GM12878 (cell line): ENCODE data around the gene ROBO1. TPM values are rescaled to one million over a fixed set of nuclear protein-coding genes. Genes with fewer than 3 reads are reported as not detected.

Experiments used
- ATAC-seq: fragments of 200-7000 bp; cut with Tn5 transposase; 3 replicates; pipeline ENCODE4 v1.9.1; 2020; ENCODE audit warnings: mild to moderate bottlenecking, moderate library complexity
- BruUV-seq: library from RNA; stranded (reverse); fragments of 400-500 nt; replicated peaks from 2 replicates; lab custom pipeline; 2021; lab: Mats Ljungman, UMichigan
- CTCF ChIA-PET: fragments of 300-600 bp; sonication (Branson Sonifier 250); formaldehyde crosslinking; extraction: SDS; loops from one replicate; lab custom pipeline; 2021; ENCODE audit warnings: inconsistent platforms; lab: Yijun Ruan, JAX
- POLR2A ChIA-PET: fragments of 350-600 bp; formaldehyde crosslinking; extraction: SDS; loops from one replicate; lab custom pipeline; 2021; ENCODE audit warnings: inconsistent platforms; lab: Charles Lee
- RAD21 ChIA-PET: fragments of 300-600 bp; sonication (Branson Sonifier 250); formaldehyde crosslinking; loops from one replicate; lab custom pipeline; 2023; ENCODE audit warnings: antibody characterized with exemption; ENCODE audit not compliant: unreplicated experiment; lab: Charles Lee
- SMC1A ChIA-PET: fragments of 300-600 bp; sonication (Branson Sonifier 250); formaldehyde crosslinking; loops from one replicate; lab custom pipeline; 2023; ENCODE audit not compliant: unreplicated experiment, uncharacterized antibody; lab: Charles Lee
- DNase-seq: peaks from one replicate; pipeline ENCODE4 v3.0.0-alpha.2; 2011; ENCODE audit warnings: low read depth, low spot score
- FAIRE-seq: peaks from 3 replicates; lab custom pipeline; 2011; peaks lifted over from hg19 to GRCh38; lab: Jason Lieb, UNC
- H2AFZ ChIP-seq: 2 replicates; pipeline ENCODE4 v1.6.0; 2011; ENCODE audit warnings: low read depth, low read length, control low read depth; ENCODE audit not compliant: control insufficient read depth
- H3K27ac ChIP-seq: 2 replicates; pipeline ENCODE4 v1.5.1; 2011; ENCODE audit warnings: control low read depth; ENCODE audit not compliant: control insufficient read depth, insufficient read depth
- H3K27me3 ChIP-seq, 2 experiments: replicated peaks in 1 of 2; 2 replicates each; pipeline versions ENCODE4 v1.6.0 to v1.6.1; 2011; ENCODE audit warnings: low read length in 1 of 2; ENCODE audit not compliant: control insufficient read depth in 2 of 2, insufficient read depth in 2 of 2
- H3K36me3 ChIP-seq, 2 experiments: 2 replicates each; pipeline ENCODE4 v1.5.1; 2011; ENCODE audit warnings: low read length in 1 of 2; ENCODE audit not compliant: control insufficient read depth in 2 of 2, insufficient read depth in 2 of 2
- H3K4me1 ChIP-seq: 2 replicates; pipeline ENCODE4 v1.6.1; 2011; ENCODE audit warnings: mild to moderate bottlenecking, low read length, moderate library complexity, mixed read lengths; ENCODE audit not compliant: control insufficient read depth, insufficient read depth
- H3K4me2 ChIP-seq: 2 replicates; pipeline ENCODE4 v1.6.0; 2011; ENCODE audit warnings: control low read depth; ENCODE audit not compliant: control insufficient read depth, insufficient read depth
- H3K4me3 ChIP-seq: fragments of 200-600 bp; sonication (generic); 2 replicates; pipeline ENCODE4 v1.5.1; 2016
- H3K79me2 ChIP-seq: 2 replicates; pipeline ENCODE4 v1.6.0; 2011; ENCODE audit warnings: low read length; ENCODE audit not compliant: control insufficient read depth, insufficient read depth
- H3K9ac ChIP-seq: 2 replicates; pipeline ENCODE4 v1.8.0; 2011; ENCODE audit warnings: low read length, control low read depth, mixed read lengths; ENCODE audit not compliant: control insufficient read depth, insufficient read depth
- H3K9me3 ChIP-seq: replicated peaks from 3 replicates; pipeline ENCODE4 v1.5.1; 2011; ENCODE audit warnings: mild to moderate bottlenecking, low read length; ENCODE audit not compliant: control insufficient read depth, insufficient read depth
- H4K20me1 ChIP-seq: 2 replicates; pipeline ENCODE4 v1.6.0; 2011; ENCODE audit not compliant: control insufficient read depth, insufficient read depth
- BCL11A ChIP-seq: IDR thresholded peaks from 2 replicates; pipeline ENCODE4 v1.6.1; 2011; ENCODE audit warnings: low read depth, low read length
- CHD4 ChIP-seq: fragments of 200-600 bp; sonication (generic); IDR thresholded peaks from 2 replicates; pipeline ENCODE4 v1.6.1; 2016; ENCODE audit warnings: mild to moderate bottlenecking
- LARP7 ChIP-seq: fragments of 450-650 bp; IDR thresholded peaks from 2 replicates; pipeline ENCODE4 v1.6.1; 2017; ENCODE audit warnings: mild to moderate bottlenecking
- NBN ChIP-seq: fragments of 450-650 bp; IDR thresholded peaks from 2 replicates; pipeline ENCODE4 v1.6.1; 2016
- NFYA ChIP-seq: IDR thresholded peaks from 2 replicates; pipeline ENCODE4 v1.6.1; 2011; ENCODE audit warnings: low read depth, mild to moderate bottlenecking, low read length, improper control_type of control experiment, borderline replicate concordance
- NR2C2 ChIP-seq: IDR thresholded peaks from 2 replicates; pipeline ENCODE4 v1.6.1; 2011; ENCODE audit warnings: borderline replicate concordance, low read depth; ENCODE audit not compliant: control insufficient read depth, insufficient read length
- SMAD5 ChIP-seq: IDR thresholded peaks from 2 replicates; pipeline ENCODE4 v1.6.1; 2016; ENCODE audit warnings: antibody characterized with exemption, low read depth
- TAF1 ChIP-seq: IDR thresholded peaks from 2 replicates; pipeline ENCODE4 v1.6.1; 2011; ENCODE audit warnings: mild to moderate bottlenecking, low read depth, low read length, borderline replicate concordance
- TBL1XR1 ChIP-seq: IDR thresholded peaks from 2 replicates; pipeline ENCODE4 v1.6.1; 2012; ENCODE audit warnings: low read depth, low read length, improper control_type of control experiment
- WRNIP1 ChIP-seq: IDR thresholded peaks from 2 replicates; pipeline ENCODE4 v1.6.1; 2011; ENCODE audit warnings: low read depth, low read length, improper control_type of control experiment, borderline replicate concordance
- ZNF274 ChIP-seq: IDR thresholded peaks from one replicate; pipeline ENCODE4 v1.8.0; 2011; ENCODE audit not compliant: insufficient read length, insufficient read depth
- WGBS: methylation state at CpG from one replicate; pipeline ENCODE4 v1.1.6; 2016; ENCODE audit warnings: low lambda C conversion rate; ENCODE audit not compliant: insufficient replicate concordance, insufficient coverage; ENCODE audit errors: missing lambda C conversion rate; 5-methylcytosine and 5-hydroxymethylcytosine counted together
- in situ Hi-C: fragments of 300-500 bp; cut with MboI; formaldehyde crosslinking; loops from 9 replicates; pipeline ENCODE4 v1.14.3; 2018; ENCODE audit warnings: mixed read lengths
- intact Hi-C: fragments of 100-400 bp; cut with micrococcal nuclease; formaldehyde crosslinking; loops from one replicate; pipeline ENCODE4 v1.14.2; 2022; ENCODE audit not compliant: unreplicated experiment
- polyA plus RNA-seq, 11 experiments: library from polyadenylated mRNA; depleted of rRNA in 4 of 11; unstranded in 6 of 11; stranded (reverse) in 5 of 11; fragments of >200 nt; fragmentation: Nextera tagmentation in 4 of 11; fragmentation: Illumina TruSeq in 1 of 11; extraction: Ambion mirVana in 4 of 11; extraction: Trizol in 1 of 11; gene quantifications; 1 replicate in 1 of 11; 2 replicates in 10 of 11; pipeline versions ENCODE4 v1.2.1 to v1.2.3, GENCODE V29; 2011 to 2016; ENCODE audit warnings: inconsistent platforms in 2 of 11, missing spikeins in 2 of 11, low read depth in 1 of 11
- total RNA-seq, 4 experiments: library from RNA; depleted of rRNA in 3 of 4; stranded (reverse); fragments of >200 nt in 3 of 4; fragmentation: Illumina TruSeq in 1 of 4; extraction: Trizol in 1 of 4; gene quantifications; 2 replicates each; pipeline versions ENCODE4 v1.2.1 to v1.2.3, GENCODE V29; 2013 to 2021
- TF ChIP-seq, protein P1 (sequence below): fragments of 450-650 bp; IDR thresholded peaks from 2 replicates; pipeline ENCODE4 v1.6.1; 2014; ENCODE audit warnings: mild to moderate bottlenecking
- TF ChIP-seq, protein P2 (sequence below): fragments of 450-650 bp; IDR thresholded peaks from 2 replicates; pipeline ENCODE4 v1.6.1; 2017; ENCODE audit warnings: mild to moderate bottlenecking, moderate library complexity
- TF ChIP-seq, protein P3 (sequence below): fragments of 450-650 bp; IDR thresholded peaks from 2 replicates; pipeline ENCODE4 v1.6.1; 2016; ENCODE audit warnings: mild to moderate bottlenecking, moderate library complexity, borderline replicate concordance

ROBO1 gene
- total and polyA plus RNA-seq, 10 of the 15 experiments (the other 5 are each of a cell fraction or from before 2014, with no cell fraction given), result 0.29 to 46.5 (median 1.2) TPM

DNA sequence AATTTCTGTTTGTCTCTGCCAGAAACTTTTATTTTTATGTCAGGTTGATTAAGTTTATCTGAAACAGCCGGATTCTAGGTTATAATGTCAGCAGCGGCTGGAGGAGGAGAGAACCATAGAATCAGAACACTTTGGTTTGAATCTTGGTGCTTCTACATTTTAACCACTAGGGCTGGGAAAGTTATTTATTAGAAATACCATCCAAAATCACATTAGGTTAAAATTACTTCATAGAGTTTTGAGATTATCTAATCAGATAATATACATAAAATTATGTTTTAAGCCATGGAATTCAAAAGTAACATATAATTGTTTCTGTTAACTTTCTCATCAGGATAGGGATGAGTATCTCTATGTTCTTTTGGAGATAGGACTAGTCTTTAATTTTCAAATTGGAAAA lies 502.9 kb downstream of the ROBO1 start:
- no peaks in the 10 kb centered on the region for H3K79me2 ChIP-seq
- POLR2A ChIA-PET, result no interaction called here
- SMC1A ChIA-PET, result no interaction called here
- no peak overlapping the region for H2AFZ ChIP-seq
- CTCF ChIA-PET, result no interaction called here
- H3K4me1 ChIP-seq, result no peaks in the 10 kb centered on the region
- no peak overlapping the region for H3K9ac ChIP-seq
- no peaks in the 10 kb centered on the region for H3K9me3 ChIP-seq
- no peak overlapping the region for H3K27ac ChIP-seq
- no peaks in the 10 kb centered on the region for H4K20me1 ChIP-seq
- RAD21 ChIA-PET, result no interaction called here
- H3K4me2 ChIP-seq, result no peak overlapping the region
- no peak for ATAC-seq
- in situ Hi-C loops, result no loop called here
- WGBS, result 35% methylated on average over 2 of the region's 2 CpGs
- FAIRE-seq, result no peak
- no peak for TF ChIP-seq TBL1XR1
- no peak for TF ChIP-seq LARP7
- TF ChIP-seq NR2C2, result no peak
- no peak for TF ChIP-seq NBN
- TF ChIP-seq TAF1, result no peak
- TF ChIP-seq, protein P1, sequence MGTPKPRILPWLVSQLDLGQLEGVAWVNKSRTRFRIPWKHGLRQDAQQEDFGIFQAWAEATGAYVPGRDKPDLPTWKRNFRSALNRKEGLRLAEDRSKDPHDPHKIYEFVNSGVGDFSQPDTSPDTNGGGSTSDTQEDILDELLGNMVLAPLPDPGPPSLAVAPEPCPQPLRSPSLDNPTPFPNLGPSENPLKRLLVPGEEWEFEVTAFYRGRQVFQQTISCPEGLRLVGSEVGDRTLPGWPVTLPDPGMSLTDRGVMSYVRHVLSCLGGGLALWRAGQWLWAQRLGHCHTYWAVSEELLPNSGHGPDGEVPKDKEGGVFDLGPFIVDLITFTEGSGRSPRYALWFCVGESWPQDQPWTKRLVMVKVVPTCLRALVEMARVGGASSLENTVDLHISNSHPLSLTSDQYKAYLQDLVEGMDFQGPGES, result no peak
- TF ChIP-seq, protein P2, sequence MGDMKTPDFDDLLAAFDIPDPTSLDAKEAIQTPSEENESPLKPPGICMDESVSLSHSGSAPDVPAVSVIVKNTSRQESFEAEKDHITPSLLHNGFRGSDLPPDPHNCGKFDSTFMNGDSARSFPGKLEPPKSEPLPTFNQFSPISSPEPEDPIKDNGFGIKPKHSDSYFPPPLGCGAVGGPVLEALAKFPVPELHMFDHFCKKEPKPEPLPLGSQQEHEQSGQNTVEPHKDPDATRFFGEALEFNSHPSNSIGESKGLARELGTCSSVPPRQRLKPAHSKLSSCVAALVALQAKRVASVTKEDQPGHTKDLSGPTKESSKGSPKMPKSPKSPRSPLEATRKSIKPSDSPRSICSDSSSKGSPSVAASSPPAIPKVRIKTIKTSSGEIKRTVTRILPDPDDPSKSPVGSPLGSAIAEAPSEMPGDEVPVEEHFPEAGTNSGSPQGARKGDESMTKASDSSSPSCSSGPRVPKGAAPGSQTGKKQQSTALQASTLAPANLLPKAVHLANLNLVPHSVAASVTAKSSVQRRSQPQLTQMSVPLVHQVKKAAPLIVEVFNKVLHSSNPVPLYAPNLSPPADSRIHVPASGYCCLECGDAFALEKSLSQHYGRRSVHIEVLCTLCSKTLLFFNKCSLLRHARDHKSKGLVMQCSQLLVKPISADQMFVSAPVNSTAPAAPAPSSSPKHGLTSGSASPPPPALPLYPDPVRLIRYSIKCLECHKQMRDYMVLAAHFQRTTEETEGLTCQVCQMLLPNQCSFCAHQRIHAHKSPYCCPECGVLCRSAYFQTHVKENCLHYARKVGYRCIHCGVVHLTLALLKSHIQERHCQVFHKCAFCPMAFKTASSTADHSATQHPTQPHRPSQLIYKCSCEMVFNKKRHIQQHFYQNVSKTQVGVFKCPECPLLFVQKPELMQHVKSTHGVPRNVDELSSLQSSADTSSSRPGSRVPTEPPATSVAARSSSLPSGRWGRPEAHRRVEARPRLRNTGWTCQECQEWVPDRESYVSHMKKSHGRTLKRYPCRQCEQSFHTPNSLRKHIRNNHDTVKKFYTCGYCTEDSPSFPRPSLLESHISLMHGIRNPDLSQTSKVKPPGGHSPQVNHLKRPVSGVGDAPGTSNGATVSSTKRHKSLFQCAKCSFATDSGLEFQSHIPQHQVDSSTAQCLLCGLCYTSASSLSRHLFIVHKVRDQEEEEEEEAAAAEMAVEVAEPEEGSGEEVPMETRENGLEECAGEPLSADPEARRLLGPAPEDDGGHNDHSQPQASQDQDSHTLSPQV, result no peak
- TF ChIP-seq BCL11A, result no peak
- TF ChIP-seq, protein P3, sequence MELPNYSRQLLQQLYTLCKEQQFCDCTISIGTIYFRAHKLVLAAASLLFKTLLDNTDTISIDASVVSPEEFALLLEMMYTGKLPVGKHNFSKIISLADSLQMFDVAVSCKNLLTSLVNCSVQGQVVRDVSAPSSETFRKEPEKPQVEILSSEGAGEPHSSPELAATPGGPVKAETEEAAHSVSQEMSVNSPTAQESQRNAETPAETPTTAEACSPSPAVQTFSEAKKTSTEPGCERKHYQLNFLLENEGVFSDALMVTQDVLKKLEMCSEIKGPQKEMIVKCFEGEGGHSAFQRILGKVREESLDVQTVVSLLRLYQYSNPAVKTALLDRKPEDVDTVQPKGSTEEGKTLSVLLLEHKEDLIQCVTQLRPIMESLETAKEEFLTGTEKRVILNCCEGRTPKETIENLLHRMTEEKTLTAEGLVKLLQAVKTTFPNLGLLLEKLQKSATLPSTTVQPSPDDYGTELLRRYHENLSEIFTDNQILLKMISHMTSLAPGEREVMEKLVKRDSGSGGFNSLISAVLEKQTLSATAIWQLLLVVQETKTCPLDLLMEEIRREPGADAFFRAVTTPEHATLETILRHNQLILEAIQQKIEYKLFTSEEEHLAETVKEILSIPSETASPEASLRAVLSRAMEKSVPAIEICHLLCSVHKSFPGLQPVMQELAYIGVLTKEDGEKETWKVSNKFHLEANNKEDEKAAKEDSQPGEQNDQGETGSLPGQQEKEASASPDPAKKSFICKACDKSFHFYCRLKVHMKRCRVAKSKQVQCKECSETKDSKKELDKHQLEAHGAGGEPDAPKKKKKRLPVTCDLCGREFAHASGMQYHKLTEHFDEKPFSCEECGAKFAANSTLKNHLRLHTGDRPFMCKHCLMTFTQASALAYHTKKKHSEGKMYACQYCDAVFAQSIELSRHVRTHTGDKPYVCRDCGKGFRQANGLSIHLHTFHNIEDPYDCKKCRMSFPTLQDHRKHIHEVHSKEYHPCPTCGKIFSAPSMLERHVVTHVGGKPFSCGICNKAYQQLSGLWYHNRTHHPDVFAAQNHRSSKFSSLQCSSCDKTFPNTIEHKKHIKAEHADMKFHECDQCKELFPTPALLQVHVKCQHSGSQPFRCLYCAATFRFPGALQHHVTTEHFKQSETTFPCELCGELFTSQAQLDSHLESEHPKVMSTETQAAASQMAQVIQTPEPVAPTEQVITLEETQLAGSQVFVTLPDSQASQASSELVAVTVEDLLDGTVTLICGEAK, result no peak
- TF ChIP-seq SMAD5, result no peak
- no peak for TF ChIP-seq WRNIP1
- no peak for TF ChIP-seq CHD4
- TF ChIP-seq NFYA, result no peak
- no peak for TF ChIP-seq ZNF274
- TF ChIP-seq, all 136 proteins: peak for 0
- Histone ChIP-seq H3K27me3 (no peaks in the 10 kb centered on the region), H3K4me3 (no peak overlapping the region), H3K36me3 (no peaks in the 10 kb centered on the region)
- intact Hi-C loops, result no loop called here
- no peak for DNase-seq
- BruUV-seq, result no TSS peak
